ENCODE measurements around the gene PPP1R37.

GRCh38 chr19:45138303-45138751 lies 45.3 kb downstream of the PPP1R37 start:
- no peak for TF ChIP-seq CTCF (IDR thresholded peaks at IDR 0.05)
- no peak for TF ChIP-seq POLR2AphosphoS5 (IDR thresholded peaks at IDR 0.05; ENCODE audit: low read depth, low read length)
- TF ChIP-seq REST (IDR thresholded peaks at IDR 0.05; ENCODE audit: insufficient read depth in 1 of 2, low read depth in 2 of 2, low read length in 1 of 2), result no peak
